Upper lobe of left lung (tissue), 4 donors: ENCODE measurements around the gene COMMD7.

Experiments used
- EP300 ChIP-seq, 4 donors: sonication (generic); formaldehyde crosslinking; IDR thresholded peaks; one replicate each; pipeline ENCODE4 v1.5.1; 2017; ENCODE audit warnings: antibody characterized with exemption in 4 of 4, control low read depth in 2 of 4
- POLR2A ChIP-seq, 4 donors: fragments of 450-650 bp; IDR thresholded peaks; one replicate each; pipeline ENCODE4 v1.5.1; 2016 to 2017; ENCODE audit warnings: antibody characterized with exemption in 4 of 4, mild to moderate bottlenecking in 2 of 4
- POLR2AphosphoS5 ChIP-seq, 2 donors: sonication (generic); formaldehyde crosslinking; IDR thresholded peaks; one replicate each; pipeline ENCODE4 v1.5.1; 2017; ENCODE audit warnings: antibody characterized with exemption in 2 of 2
- TF ChIP-seq, protein P1 (sequence below), 6 experiments: fragments of 450-650 bp in 4 of 6; fragments of 200-600 bp in 2 of 6; sonication (generic) in 2 of 6; IDR thresholded peaks; one replicate each; pipeline ENCODE4 v1.5.1; 2016 to 2019; ENCODE audit warnings: antibody characterized with exemption in 6 of 6

DNA sequence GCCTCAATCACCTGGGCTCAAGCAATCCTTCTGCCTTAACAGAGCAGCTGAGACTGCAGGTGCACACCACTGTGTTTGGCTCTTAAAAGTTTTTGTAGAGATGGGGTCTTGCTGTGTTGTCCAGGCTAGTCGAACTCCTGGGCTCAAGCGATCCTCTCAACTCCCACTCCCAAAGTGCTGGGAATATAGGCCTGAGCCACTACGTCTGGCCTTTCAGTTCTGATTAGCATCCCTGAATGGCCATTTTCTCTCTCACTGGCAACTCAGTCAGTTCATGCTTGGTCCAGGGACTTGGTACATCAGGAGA is 47.4 kb upstream of the COMMD7 start:
- TF ChIP-seq, protein P1, sequence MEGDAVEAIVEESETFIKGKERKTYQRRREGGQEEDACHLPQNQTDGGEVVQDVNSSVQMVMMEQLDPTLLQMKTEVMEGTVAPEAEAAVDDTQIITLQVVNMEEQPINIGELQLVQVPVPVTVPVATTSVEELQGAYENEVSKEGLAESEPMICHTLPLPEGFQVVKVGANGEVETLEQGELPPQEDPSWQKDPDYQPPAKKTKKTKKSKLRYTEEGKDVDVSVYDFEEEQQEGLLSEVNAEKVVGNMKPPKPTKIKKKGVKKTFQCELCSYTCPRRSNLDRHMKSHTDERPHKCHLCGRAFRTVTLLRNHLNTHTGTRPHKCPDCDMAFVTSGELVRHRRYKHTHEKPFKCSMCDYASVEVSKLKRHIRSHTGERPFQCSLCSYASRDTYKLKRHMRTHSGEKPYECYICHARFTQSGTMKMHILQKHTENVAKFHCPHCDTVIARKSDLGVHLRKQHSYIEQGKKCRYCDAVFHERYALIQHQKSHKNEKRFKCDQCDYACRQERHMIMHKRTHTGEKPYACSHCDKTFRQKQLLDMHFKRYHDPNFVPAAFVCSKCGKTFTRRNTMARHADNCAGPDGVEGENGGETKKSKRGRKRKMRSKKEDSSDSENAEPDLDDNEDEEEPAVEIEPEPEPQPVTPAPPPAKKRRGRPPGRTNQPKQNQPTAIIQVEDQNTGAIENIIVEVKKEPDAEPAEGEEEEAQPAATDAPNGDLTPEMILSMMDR (IDR thresholded peaks at IDR 0.05), result no peak
- no peak for TF ChIP-seq EP300 (IDR thresholded peaks at IDR 0.05)
- TF ChIP-seq POLR2AphosphoS5 (IDR thresholded peaks at IDR 0.05), result no peak
- TF ChIP-seq POLR2A (IDR thresholded peaks at IDR 0.05), result no peak
